OCI-LY1 (cell line): ENCODE data around the gene LRRC4.

ENCODE experiments used
- H2AFZ ChIP-seq: fragments of 200-600 bp; sonication (generic), shearing (Covaris generic); 2 replicates; pipeline ENCODE4 v1.6.0; 2014; ENCODE audit warnings: antibody characterized with exemption, mild to moderate bottlenecking, low read length
- H3F3A ChIP-seq: fragments of 200-600 bp; sonication (generic), shearing (Covaris generic); 2 replicates; pipeline ENCODE4 v1.6.0; 2014; ENCODE audit warnings: mild to moderate bottlenecking, antibody characterized with exemption, low read length, moderate library complexity; ENCODE audit not compliant: insufficient read depth
- H3K27ac ChIP-seq: fragments of 200-600 bp; sonication (generic); 2 replicates; pipeline ENCODE4 v1.5.1; 2014; ENCODE audit warnings: low read length, mixed run types, mild to moderate bottlenecking, low read depth; ENCODE audit not compliant: poor library complexity, severe bottlenecking
- H3K27me3 ChIP-seq: fragments of 200-600 bp; sonication (generic); 2 replicates; pipeline ENCODE4 v1.6.0; 2014; ENCODE audit warnings: antibody characterized with exemption, mild to moderate bottlenecking, low read length, moderate library complexity; ENCODE audit not compliant: insufficient read depth
- H3K36me3 ChIP-seq: fragments of 200-600 bp; sonication (generic); 2 replicates; pipeline ENCODE4 v1.6.1; 2014; ENCODE audit warnings: mild to moderate bottlenecking, antibody characterized with exemption, low read length, moderate library complexity, mixed read lengths; ENCODE audit not compliant: insufficient read depth
- H3K4me1 ChIP-seq: fragments of 200-600 bp; sonication (generic); 2 replicates; pipeline ENCODE4 v1.5.1; 2014; ENCODE audit warnings: mild to moderate bottlenecking, low read length, moderate library complexity; ENCODE audit not compliant: insufficient read depth, severe bottlenecking
- H3K4me2 ChIP-seq: fragments of 200-600 bp; sonication (generic), shearing (Covaris generic); 2 replicates; pipeline ENCODE4 v1.6.1; 2014; ENCODE audit warnings: low read length
- H3K4me3 ChIP-seq: fragments of 200-600 bp; sonication (generic); 2 replicates; pipeline ENCODE4 v1.5.1; 2014; ENCODE audit warnings: low read length, low read depth, mild to moderate bottlenecking, mixed read lengths; ENCODE audit not compliant: poor library complexity, severe bottlenecking
- H3K79me2 ChIP-seq: fragments of 200-600 bp; shearing (Covaris generic); 2 replicates; pipeline ENCODE4 v1.6.1; 2016; ENCODE audit warnings: mixed run types, low read length, mixed read lengths; ENCODE audit not compliant: insufficient read depth
- H3K9ac ChIP-seq: fragments of 200-600 bp; sonication (generic), shearing (Covaris generic); 2 replicates; pipeline ENCODE4 v1.6.1; 2014; ENCODE audit warnings: mild to moderate bottlenecking, low read length, mixed read lengths
- H3K9me2 ChIP-seq: fragments of 200-600 bp; sonication (generic), shearing (Covaris generic); 2 replicates; pipeline ENCODE4 v1.6.1; 2014; ENCODE audit warnings: low read depth, mild to moderate bottlenecking, low read length, mixed read lengths
- H3K9me3 ChIP-seq: fragments of 200-600 bp; shearing (Covaris generic); 2 replicates; pipeline ENCODE4 v1.6.1; 2014; ENCODE audit warnings: low read length, mixed read lengths
- H4K20me1 ChIP-seq: fragments of 200-600 bp; sonication (generic), shearing (Covaris generic); 2 replicates; pipeline ENCODE4 v1.6.0; 2016; ENCODE audit warnings: mild to moderate bottlenecking, low read length; ENCODE audit not compliant: insufficient read depth
- CTCF ChIP-seq: fragments of 200-600 bp; sonication (generic), shearing (Covaris generic); IDR thresholded peaks from 2 replicates; pipeline ENCODE4 v1.5.1; 2017; ENCODE audit warnings: mild to moderate bottlenecking, antibody characterized with exemption, low read length, moderate library complexity, mixed read lengths
- EZH2 ChIP-seq: fragments of 200-600 bp; sonication (generic), shearing (Covaris generic); IDR thresholded peaks from 2 replicates; pipeline ENCODE4 v1.8.0; 2017; ENCODE audit warnings: borderline replicate concordance, mixed run types, mild to moderate bottlenecking, antibody characterized with exemption, low read length, moderate library complexity, mixed read lengths

LRRC4 gene

GRCh38 chr7:128022631-128023532, 8.4 kb downstream of the LRRC4 start:
- Histone ChIP-seq H3K9me3 (no peaks in the 10 kb centered on the region), H3K27me3 (no peaks in the 10 kb centered on the region), H3K4me2 (no peak overlapping the region), H3F3A (no peaks in the 10 kb centered on the region), H3K4me3 (no peak overlapping the region), H3K27ac (no peak overlapping the region), H3K79me2 (no peaks in the 10 kb centered on the region), H3K9me2 (no peaks in the 10 kb centered on the region), H4K20me1 (no peaks in the 10 kb centered on the region), H3K4me1 (no peaks in the 10 kb centered on the region), H3K36me3 (peaks cover 30% of the 10 kb centered on the region), H3K9ac (no peak overlapping the region), H2AFZ (no peak overlapping the region)
- no peak for TF ChIP-seq EZH2
- TF ChIP-seq CTCF, result no peak

GRCh38 chr7:128021366-128021765, 9.9 kb downstream of the LRRC4 start:
- Histone ChIP-seq H3K27ac (no peak overlapping the region), H3K27me3 (no peaks in the 10 kb centered on the region), H4K20me1 (no peaks in the 10 kb centered on the region), H2AFZ (no peak overlapping the region), H3K9me2 (no peaks in the 10 kb centered on the region), H3K4me1 (no peaks in the 10 kb centered on the region), H3K4me3 (no peak overlapping the region), H3F3A (no peaks in the 10 kb centered on the region), H3K36me3 (peaks cover 30% of the 10 kb centered on the region), H3K79me2 (no peaks in the 10 kb centered on the region), H3K9ac (no peak overlapping the region), H3K4me2 (no peak overlapping the region), H3K9me3 (no peaks in the 10 kb centered on the region)
- no peak for TF ChIP-seq CTCF

- no peaks in the 10 kb centered on the region for H4K20me1 ChIP-seq
Measured at GRCh38 chr7:128020159-128020558, 11.1 kb downstream of the LRRC4 start.

More at GRCh38 chr7:128020159-128020558, 11.1 kb downstream of the LRRC4 start:
- no peak overlapping the region for H2AFZ ChIP-seq
- TF ChIP-seq CTCF, result peak; percentile 92
- no peak for TF ChIP-seq EZH2
- H3K9me3 ChIP-seq, result no peaks in the 10 kb centered on the region
- H3K27ac ChIP-seq, result no peak overlapping the region
- no peaks in the 10 kb centered on the region for H3K9me2 ChIP-seq
- H3K36me3 ChIP-seq, result peaks cover 25% of the 10 kb centered on the region; the same call in 1 of the 2 replicates
- no peaks in the 10 kb centered on the region for H3F3A ChIP-seq
- H3K4me2 ChIP-seq, result no peak overlapping the region
- no peaks in the 10 kb centered on the region for H3K27me3 ChIP-seq
- no peaks in the 10 kb centered on the region for H3K4me1 ChIP-seq
- H3K79me2 ChIP-seq, result no peaks in the 10 kb centered on the region
- H3K4me3 ChIP-seq, result no peak overlapping the region
- no peak overlapping the region for H3K9ac ChIP-seq
